Inflammatory macrophage (primary cell): ENCODE data around the gene CDKL4.
A peak's percentile ranks its signal among the peaks of the same experiment; 100 is the strongest.
"Not testable (repeated sequence)": the region's sequence is repeated elsewhere in the genome, so short reads cannot be mapped to it uniquely, and the experiment has no call there.

Experiments
- DNase-seq, 2 donors: peaks; one replicate each; pipeline ENCODE4 v3.0.0-alpha.2; 2020 to 2022

CDKL4 gene

GRCh38 chr2:39228413-39229209 lies 15.2 kb downstream of the CDKL4 start:
- DNase-seq, result no peak

GRCh38 chr2:39227628-39228412 lies 15.9 kb downstream of the CDKL4 start:
- peak; percentile 60 to 75 for DNase-seq

- no peak for DNase-seq
These were observed 18.2 kb downstream of the CDKL4 start for GRCh38 chr2:39225567-39225966.

GRCh38 chr2:39223909-39224308 lies 19.9 kb downstream of the CDKL4 start:
- no peak for DNase-seq

GRCh38 chr2:39221459-39221858 lies 22.3 kb downstream of the CDKL4 start:
- no peak for DNase-seq

GRCh38 chr2:39220136-39220535 lies 23.6 kb downstream of the CDKL4 start:
- no peak for DNase-seq

- no peak for DNase-seq
These were observed 25.4 kb downstream of the CDKL4 start for GRCh38 chr2:39218391-39218790.

- no peak for DNase-seq
These were observed 26.6 kb downstream of the CDKL4 start for GRCh38 chr2:39217192-39217550.

GRCh38 chr2:39216346-39217191 lies 27.2 kb downstream of the CDKL4 start:
- no peak for DNase-seq

- no peak for DNase-seq
These were observed 28.2 kb downstream of the CDKL4 start for GRCh38 chr2:39215545-39215944.

- DNase-seq, result no peak
These were observed 30.8 kb downstream of the CDKL4 start for GRCh38 chr2:39213015-39213414.

- no peak for DNase-seq
These were observed 32.9 kb downstream of the CDKL4 start for GRCh38 chr2:39210846-39211245.

GRCh38 chr2:39203382-39203781 lies 40.4 kb downstream of the CDKL4 start:
- DNase-seq, result no peak

GRCh38 chr2:39202639-39203369 lies 41.0 kb downstream of the CDKL4 start:
- no peak for DNase-seq

GRCh38 chr2:39197003-39197402 lies 46.8 kb downstream of the CDKL4 start:
- DNase-seq, result not testable (repeated sequence)

- no peak for DNase-seq
These were observed 49.1 kb downstream of the CDKL4 start for GRCh38 chr2:39194686-39195085.

GRCh38 chr2:39188960-39189494 lies 54.7 kb downstream of the CDKL4 start:
- DNase-seq, result no peak

GRCh38 chr2:39183673-39184072 lies 60.1 kb downstream of the CDKL4 start:
- DNase-seq, result no peak

GRCh38 chr2:39181297-39181696 lies 62.5 kb downstream of the CDKL4 start:
- DNase-seq, result no peak

- no peak for DNase-seq
These were observed 63.5 kb downstream of the CDKL4 start for GRCh38 chr2:39179974-39180960.

GRCh38 chr2:39178756-39179155 lies 65.0 kb downstream of the CDKL4 start:
- DNase-seq, result no peak
